Naive thymus-derived CD4-positive, alpha-beta T cell (primary cell): Measurements from ENCODE around the gene TLE1. TPM values are rescaled to one million over a fixed set of nuclear protein-coding genes. Genes with fewer than 3 reads are reported as not detected.

ENCODE experiments used
- ATAC-seq: fragments of 150-1000 bp; cut with Tn5 transposase; 2 replicates; pipeline ENCODE4 v1.10.0; 2021; ENCODE audit warnings: mild to moderate bottlenecking, moderate library complexity
- CTCF ChIA-PET: fragments of 350-600 bp; sonication (Branson Sonifier 250); formaldehyde crosslinking; loops from one replicate; lab custom pipeline; 2021; ENCODE audit warnings: antibody characterized with exemption; lab: Charles Lee
- POLR2A ChIA-PET: fragments of 350-600 bp; sonication (Branson Sonifier 250); formaldehyde crosslinking; loops from one replicate; lab custom pipeline; 2021; ENCODE audit warnings: antibody characterized with exemption, inconsistent platforms; lab: Charles Lee
- DNase-seq, 9 donors: peaks; one replicate each; pipeline versions ENCODE4 v3.0.0 to v3.0.0-alpha.2; 2020 to 2022; ENCODE audit warnings: mixed read lengths in 1 of 9
- H3K27ac ChIP-seq: one replicate; pipeline ENCODE4 v1.7.0; 2013; ENCODE audit warnings: mild to moderate bottlenecking, low read depth, low read length, moderate library complexity
- H3K27me3 ChIP-seq, 2 donors: one replicate each; pipeline ENCODE4 v1.7.0; 2013; ENCODE audit warnings: low read length in 2 of 2, mild to moderate bottlenecking in 2 of 2, moderate library complexity in 2 of 2; ENCODE audit not compliant: control insufficient read depth in 2 of 2, insufficient read depth in 2 of 2
- H3K36me3 ChIP-seq, 3 experiments: 1 replicate in 2 of 3; 2 replicates in 1 of 3; pipeline ENCODE4 v1.7.0; 2013; ENCODE audit warnings: low read length in 3 of 3, mild to moderate bottlenecking in 3 of 3, moderate library complexity in 1 of 3; ENCODE audit not compliant: insufficient read depth in 3 of 3, control insufficient read depth in 2 of 3
- H3K4me1 ChIP-seq, 2 donors: one replicate each; pipeline ENCODE4 v1.7.0; 2013; ENCODE audit warnings: low read length in 2 of 2, mild to moderate bottlenecking in 2 of 2, moderate library complexity in 1 of 2; ENCODE audit not compliant: control insufficient read depth in 2 of 2, insufficient read depth in 2 of 2
- H3K4me3 ChIP-seq: 2 replicates; pipeline ENCODE4 v1.7.0; 2013; ENCODE audit warnings: mild to moderate bottlenecking, low read length
- H3K9me3 ChIP-seq, 3 experiments: 1 replicate in 2 of 3; 2 replicates in 1 of 3; pipeline ENCODE4 v1.7.0; 2013; ENCODE audit warnings: low read length in 3 of 3; ENCODE audit not compliant: control insufficient read depth in 2 of 3
- H3K27ac Mint-ChIP-seq, 9 donors: one replicate each; pipeline ENCODE4 v1.8.0; 2020 to 2022; ENCODE audit warnings: mixed read lengths in 9 of 9, mild to moderate bottlenecking in 8 of 9, moderate library complexity in 5 of 9, inconsistent platforms in 2 of 9
- H3K27me3 Mint-ChIP-seq, 5 donors: one replicate each; pipeline ENCODE4 v1.8.0; 2021 to 2022; ENCODE audit warnings: mixed read lengths in 5 of 5, mild to moderate bottlenecking in 1 of 5
- H3K36me3 Mint-ChIP-seq, 5 donors: one replicate each; pipeline ENCODE4 v1.8.0; 2020 to 2022; ENCODE audit warnings: mixed read lengths in 5 of 5, mild to moderate bottlenecking in 3 of 5, inconsistent platforms in 1 of 5
- H3K4me1 Mint-ChIP-seq, 7 donors: one replicate each; pipeline ENCODE4 v1.8.0; 2020 to 2022; ENCODE audit warnings: mixed read lengths in 7 of 7, mild to moderate bottlenecking in 3 of 7, inconsistent platforms in 1 of 7
- H3K4me3 Mint-ChIP-seq, 10 donors: one replicate each; pipeline ENCODE4 v1.8.0; 2020 to 2022; ENCODE audit warnings: mild to moderate bottlenecking in 10 of 10, mixed read lengths in 10 of 10, moderate library complexity in 6 of 10, inconsistent platforms in 2 of 10
- H3K9me3 Mint-ChIP-seq, 11 donors: one replicate each; pipeline ENCODE4 v1.8.0; 2020 to 2022; ENCODE audit warnings: mixed read lengths in 11 of 11, mild to moderate bottlenecking in 4 of 11, inconsistent platforms in 1 of 11, moderate library complexity in 1 of 11
- intact Hi-C, 2 donors: fragments of 100-400 bp; cut with micrococcal nuclease; formaldehyde crosslinking; loops; one replicate each; pipeline ENCODE4 v1.15.1; 2023
- polyA plus RNA-seq, 2 donors: library from polyadenylated mRNA; unstranded; fragments of 300-500 nt; fragmentation: Illumina TruSeq; gene quantifications; one replicate each; pipeline ENCODE4 v1.2.3, GENCODE V29; 2021
- total RNA-seq, 6 experiments: library from RNA in 5 of 6; stranded (reverse) in 5 of 6; gene quantifications; 1 replicate in 5 of 6; 2 replicates in 1 of 6; pipeline ENCODE4 v1.2.3 and lab custom pipeline; 2021 to 2026

Gene TLE1
- total and polyA plus RNA-seq, 7 experiments from 2014 or later = 0.46 to 7.1 (median 2.0) TPM; not detected in 1

GRCh38 chr9:81585191-81585763 is 104.1 kb downstream of the TLE1 start:
- H3K27ac ChIP-seq = no peak overlapping the region
- no peaks in the 10 kb centered on the region for H3K9me3 ChIP-seq
- Mint-ChIP-seq H3K4me3 (no peak overlapping the region), H3K27me3 (no peaks in the 10 kb centered on the region), H3K27ac (no peak overlapping the region), H3K4me1 (no peaks in the 10 kb centered on the region), H3K36me3 (no peaks in the 10 kb centered on the region), H3K9me3 (peaks cover 0 to 6% (median 0%) of the 10 kb centered on the region in 11 donors)
- no peak overlapping the region for H3K4me3 ChIP-seq
- H3K4me1 ChIP-seq = no peaks in the 10 kb centered on the region
- no peaks in the 10 kb centered on the region for H3K27me3 ChIP-seq
- ChIA-PET POLR2A (no interaction called here), CTCF (no interaction called here)
- no peaks in the 10 kb centered on the region for H3K36me3 ChIP-seq
- DNase-seq = no peak
- ATAC-seq = no peak
- intact Hi-C loops = no loop called here

- DNase-seq = no peak
- Mint-ChIP-seq H3K27ac (no peak overlapping the region), H3K4me3 (no peak overlapping the region), H3K9me3 (peaks cover 0 to 6% (median 0%) of the 10 kb centered on the region in 11 donors), H3K27me3 (no peaks in the 10 kb centered on the region), H3K36me3 (no peaks in the 10 kb centered on the region), H3K4me1 (no peaks in the 10 kb centered on the region)
- intact Hi-C loops = no loop called here
- no peaks in the 10 kb centered on the region for H3K27me3 ChIP-seq
- H3K27ac ChIP-seq = no peak overlapping the region
- ChIA-PET CTCF (no interaction called here), POLR2A (no interaction called here)
- no peaks in the 10 kb centered on the region for H3K9me3 ChIP-seq
- H3K4me1 ChIP-seq = no peaks in the 10 kb centered on the region
- no peak overlapping the region for H3K4me3 ChIP-seq
- H3K36me3 ChIP-seq = no peaks in the 10 kb centered on the region
- ATAC-seq = no peak
Measured at GRCh38 chr9:81584099-81584498, 105.2 kb downstream of the TLE1 start.

- H3K4me3 Mint-ChIP-seq = no peak overlapping the region
- H3K27me3 Mint-ChIP-seq = no peaks in the 10 kb centered on the region
- H3K27ac Mint-ChIP-seq = no peak overlapping the region
- no peaks in the 10 kb centered on the region for H3K9me3 ChIP-seq
- CTCF ChIA-PET = no interaction called here
- H3K9me3 Mint-ChIP-seq = peaks cover 0 to 6% (median 0%) of the 10 kb centered on the region in 11 donors
- no peaks in the 10 kb centered on the region for H3K36me3 ChIP-seq
- DNase-seq = no peak
- H3K36me3 Mint-ChIP-seq = no peaks in the 10 kb centered on the region
- no peaks in the 10 kb centered on the region for H3K27me3 ChIP-seq
- ATAC-seq = no peak
- intact Hi-C loops = no loop called here
- no peak overlapping the region for H3K4me3 ChIP-seq
- no peak overlapping the region for H3K27ac ChIP-seq
- POLR2A ChIA-PET = no interaction called here
- no peaks in the 10 kb centered on the region for H3K4me1 ChIP-seq
- H3K4me1 Mint-ChIP-seq = no peaks in the 10 kb centered on the region
Measured at GRCh38 chr9:81581986-81582385, 107.4 kb downstream of the TLE1 start.

- intact Hi-C loops = no loop called here
- no peak overlapping the region for H3K27ac Mint-ChIP-seq
- no peaks in the 10 kb centered on the region for H3K4me1 Mint-ChIP-seq
- no peaks in the 10 kb centered on the region for H3K4me1 ChIP-seq
- no peak overlapping the region for H3K27ac ChIP-seq
- no peaks in the 10 kb centered on the region for H3K36me3 Mint-ChIP-seq
- no peak for ATAC-seq
- no peak for DNase-seq
- POLR2A ChIA-PET = no interaction called here
- CTCF ChIA-PET = no interaction called here
- H3K9me3 ChIP-seq = no peaks in the 10 kb centered on the region
- H3K4me3 Mint-ChIP-seq = no peak overlapping the region
- H3K4me3 ChIP-seq = no peak overlapping the region
- no peaks in the 10 kb centered on the region for H3K36me3 ChIP-seq
- H3K9me3 Mint-ChIP-seq = peaks cover 0 to 6% (median 0%) of the 10 kb centered on the region in 11 donors
- no peaks in the 10 kb centered on the region for H3K27me3 ChIP-seq
- no peaks in the 10 kb centered on the region for H3K27me3 Mint-ChIP-seq
Measured at GRCh38 chr9:81579381-81579780, 110.0 kb downstream of the TLE1 start.

- peaks cover 0 to 6% (median 0%) of the 10 kb centered on the region in 11 donors for H3K9me3 Mint-ChIP-seq
- H3K27ac Mint-ChIP-seq = no peak overlapping the region
- Histone ChIP-seq H3K27ac (no peak overlapping the region), H3K9me3 (no peaks in the 10 kb centered on the region), H3K27me3 (no peaks in the 10 kb centered on the region), H3K4me1 (no peaks in the 10 kb centered on the region), H3K36me3 (no peaks in the 10 kb centered on the region), H3K4me3 (no peak overlapping the region)
- no peak for ATAC-seq
- no peak for DNase-seq
- no peak overlapping the region for H3K4me3 Mint-ChIP-seq
- H3K27me3 Mint-ChIP-seq = no peaks in the 10 kb centered on the region
- ChIA-PET CTCF (no interaction called here), POLR2A (no interaction called here)
- no peaks in the 10 kb centered on the region for H3K36me3 Mint-ChIP-seq
- intact Hi-C loops = no loop called here
- no peaks in the 10 kb centered on the region for H3K4me1 Mint-ChIP-seq
Measured at GRCh38 chr9:81578606-81579005, 110.7 kb downstream of the TLE1 start.

GRCh38 chr9:81575956-81576355 is 113.4 kb downstream of the TLE1 start:
- H3K27me3 Mint-ChIP-seq = no peaks in the 10 kb centered on the region
- ChIA-PET CTCF (no interaction called here), POLR2A (no interaction called here)

GRCh38 chr9:81574405-81574804 is 114.9 kb downstream of the TLE1 start:
- Histone ChIP-seq H3K9me3 (no peaks in the 10 kb centered on the region), H3K4me1 (no peaks in the 10 kb centered on the region), H3K27ac (no peak overlapping the region), H3K36me3 (no peaks in the 10 kb centered on the region), H3K27me3 (no peaks in the 10 kb centered on the region), H3K4me3 (no peak overlapping the region)
- Mint-ChIP-seq H3K4me1 (no peaks in the 10 kb centered on the region), H3K27me3 (no peaks in the 10 kb centered on the region), H3K4me3 (no peak overlapping the region), H3K27ac (no peak overlapping the region), H3K9me3 (peaks cover 0 to 2% (median 0%) of the 10 kb centered on the region in 11 donors), H3K36me3 (no peaks in the 10 kb centered on the region)
- no peak for DNase-seq
- ATAC-seq = no peak
- intact Hi-C loops = no loop called here
- CTCF ChIA-PET = no interaction called here
- POLR2A ChIA-PET = no interaction called here

More at GRCh38 chr9:81575956-81576355, 113.4 kb downstream of the TLE1 start:
- peaks cover 0 to 2% (median 0%) of the 10 kb centered on the region in 11 donors for H3K9me3 Mint-ChIP-seq
- Histone ChIP-seq H3K9me3 (no peaks in the 10 kb centered on the region), H3K36me3 (no peaks in the 10 kb centered on the region), H3K27me3 (no peaks in the 10 kb centered on the region), H3K27ac (no peak overlapping the region), H3K4me1 (no peaks in the 10 kb centered on the region), H3K4me3 (no peak overlapping the region)
- no peak overlapping the region for H3K4me3 Mint-ChIP-seq
- no peaks in the 10 kb centered on the region for H3K4me1 Mint-ChIP-seq
- H3K27ac Mint-ChIP-seq = no peak overlapping the region
- DNase-seq = no peak
- intact Hi-C loops = no loop called here
- no peak for ATAC-seq
- H3K36me3 Mint-ChIP-seq = no peaks in the 10 kb centered on the region
